Liver (tissue), 9 donors: ENCODE data around the gene MAPRE2. TPM values are rescaled to one million over a fixed set of nuclear protein-coding genes. Genes with fewer than 3 reads are reported as not detected.

Experiments
- DNase-seq: peaks from one replicate; pipeline ENCODE4 v3.0.0-alpha.2; 2017; ENCODE audit warnings: low spot score
- H3K27ac ChIP-seq, 2 donors: one replicate each; pipeline ENCODE4 v1.7.0; 2013; ENCODE audit warnings: inconsistent platforms in 2 of 2, low read length in 2 of 2, control low read depth in 1 of 2, low read depth in 1 of 2, mild to moderate bottlenecking in 1 of 2
- H3K27me3 ChIP-seq, 4 donors: one replicate each; pipeline versions ENCODE4 v1.6.1 to v1.7.0; 2013; ENCODE audit warnings: low read length in 3 of 4, inconsistent platforms in 1 of 4, mild to moderate bottlenecking in 1 of 4, moderate library complexity in 1 of 4; ENCODE audit not compliant: control insufficient read depth in 4 of 4, insufficient read depth in 4 of 4
- H3K36me3 ChIP-seq, 4 donors: one replicate each; pipeline versions ENCODE4 v1.6.1 to v1.7.0; 2013; ENCODE audit warnings: low read length in 3 of 4, mild to moderate bottlenecking in 3 of 4, low read depth in 1 of 4, moderate library complexity in 1 of 4; ENCODE audit not compliant: control insufficient read depth in 4 of 4, insufficient read depth in 3 of 4
- H3K4me1 ChIP-seq, 4 donors: one replicate each; pipeline versions ENCODE4 v1.6.1 to v1.7.0; 2013; ENCODE audit warnings: low read length in 3 of 4, mild to moderate bottlenecking in 3 of 4, moderate library complexity in 1 of 4; ENCODE audit not compliant: control insufficient read depth in 4 of 4, insufficient read depth in 4 of 4
- H3K4me3 ChIP-seq, 3 donors: one replicate each; pipeline versions ENCODE4 v1.6.1 to v1.7.0; 2013; ENCODE audit warnings: low read length in 3 of 3, control low read depth in 1 of 3, low read depth in 1 of 3, mild to moderate bottlenecking in 1 of 3
- H3K9ac ChIP-seq, 2 donors: one replicate each; pipeline ENCODE4 v1.7.0; 2013; ENCODE audit warnings: low read length in 2 of 2, mild to moderate bottlenecking in 2 of 2, moderate library complexity in 2 of 2, control low read depth in 1 of 2, low read depth in 1 of 2
- H3K9me3 ChIP-seq, 4 donors: one replicate each; pipeline versions ENCODE4 v1.6.1 to v1.7.0; 2013; ENCODE audit warnings: low read length in 3 of 4; ENCODE audit not compliant: control insufficient read depth in 4 of 4
- EGR1 ChIP-seq, 2 donors: IDR thresholded peaks; 2 replicates each; pipeline ENCODE4 v1.6.1; 2016 to 2018; ENCODE audit warnings: antibody characterized with exemption in 2 of 2, low read depth in 2 of 2
- FOXA1 ChIP-seq: IDR thresholded peaks from 2 replicates; pipeline ENCODE4 v1.6.1; 2016; ENCODE audit warnings: antibody characterized with exemption
- FOXA2 ChIP-seq: IDR thresholded peaks from 2 replicates; pipeline ENCODE4 v1.6.1; 2016; ENCODE audit warnings: antibody characterized with exemption
- GABPA ChIP-seq, 2 donors: IDR thresholded peaks in 1 of 2; conservative IDR thresholded peaks in 1 of 2; 2 replicates each; pipeline ENCODE4 v1.6.1; 2016; ENCODE audit warnings: antibody characterized with exemption in 2 of 2, mild to moderate bottlenecking in 1 of 2, moderate library complexity in 1 of 2
- HNF4A ChIP-seq, 2 donors: conservative IDR thresholded peaks; 2 replicates each; pipeline ENCODE4 v1.6.1; 2016; ENCODE audit warnings: antibody characterized with exemption in 2 of 2, mild to moderate bottlenecking in 2 of 2
- HNF4G ChIP-seq: IDR thresholded peaks from 2 replicates; pipeline ENCODE4 v1.6.1; 2016; ENCODE audit warnings: antibody characterized with exemption
- JUND ChIP-seq, 2 donors: IDR thresholded peaks; 2 replicates each; pipeline ENCODE4 v1.6.1; 2016; ENCODE audit warnings: antibody characterized with exemption in 2 of 2
- NR2F2 ChIP-seq: IDR thresholded peaks from 2 replicates; pipeline ENCODE4 v1.6.1; 2016; ENCODE audit warnings: antibody characterized with exemption
- RAD21 ChIP-seq, 2 donors: IDR thresholded peaks; 2 replicates each; pipeline ENCODE4 v1.6.1; 2016; ENCODE audit warnings: antibody characterized with exemption in 2 of 2, mild to moderate bottlenecking in 2 of 2
- RXRA ChIP-seq, 2 donors: IDR thresholded peaks; 2 replicates each; pipeline ENCODE4 v1.6.1; 2017 to 2018; ENCODE audit warnings: antibody characterized with exemption in 2 of 2, mild to moderate bottlenecking in 1 of 2
- SP1 ChIP-seq: IDR thresholded peaks from 2 replicates; pipeline ENCODE4 v1.6.1; 2018; ENCODE audit warnings: antibody characterized with exemption, mild to moderate bottlenecking
- TAF1 ChIP-seq: conservative IDR thresholded peaks from 2 replicates; pipeline ENCODE4 v1.6.1; 2016; ENCODE audit warnings: antibody characterized with exemption, mild to moderate bottlenecking
- YY1 ChIP-seq: IDR thresholded peaks from 2 replicates; pipeline ENCODE4 v1.6.1; 2016; ENCODE audit warnings: antibody characterized with exemption, mild to moderate bottlenecking
- WGBS: extraction: QIAGEN DNeasy Blood & Tissue Kit; methylation state at CpG from one replicate; pipeline ENCODE4 v1.1.7; 2013; 5-methylcytosine and 5-hydroxymethylcytosine counted together
- polyA plus RNA-seq, 2 donors: library from polyadenylated mRNA; stranded (reverse) in 1 of 2; unstranded in 1 of 2; fragments of 200-250 nt in 1 of 2; fragments of >200 nt in 1 of 2; fragmentation: Nextera tagmentation in 1 of 2; extraction: Ambion mirVana in 1 of 2; gene quantifications; one replicate each; pipeline versions ENCODE4 v1.2.1 to v1.2.3, GENCODE V29; 2013 to 2015
- total RNA-seq, 2 donors: library from RNA; depleted of rRNA; stranded (reverse); fragments of >200 nt; gene quantifications; one replicate each; pipeline ENCODE4 v1.2.3, GENCODE V29; 2014
- TF ChIP-seq, protein P1 (sequence below): IDR thresholded peaks from 2 replicates; pipeline ENCODE4 v1.6.1; 2016; ENCODE audit warnings: antibody characterized with exemption
- TF ChIP-seq, protein P2 (sequence below): IDR thresholded peaks from 2 replicates; pipeline ENCODE4 v1.6.1; 2016; ENCODE audit warnings: antibody characterized with exemption
- TF ChIP-seq, protein P3 (sequence below): IDR thresholded peaks from 2 replicates; pipeline ENCODE4 v1.6.1; 2016; ENCODE audit warnings: antibody characterized with exemption, mild to moderate bottlenecking
- TF ChIP-seq, protein P4 (sequence below): IDR thresholded peaks from 2 replicates; pipeline ENCODE4 v1.6.1; 2016; ENCODE audit warnings: antibody characterized with exemption
- TF ChIP-seq, protein P5 (sequence below): fragments of 150-350 bp; IDR thresholded peaks from 2 replicates; pipeline ENCODE4 v1.5.1; 2017; ENCODE audit warnings: improper control_type of control experiment, low read depth, low read length; ENCODE audit not compliant: missing input control
- donor health status: healthy.
- donor health status: healthy.
- donor health status: healthy.
- donor health status: healthy.
- donor health status: healthy.

MAPRE2 gene
- total and polyA plus RNA-seq, 4 donors = 7.9 to 12.8 (median 11.0) TPM

DNA sequence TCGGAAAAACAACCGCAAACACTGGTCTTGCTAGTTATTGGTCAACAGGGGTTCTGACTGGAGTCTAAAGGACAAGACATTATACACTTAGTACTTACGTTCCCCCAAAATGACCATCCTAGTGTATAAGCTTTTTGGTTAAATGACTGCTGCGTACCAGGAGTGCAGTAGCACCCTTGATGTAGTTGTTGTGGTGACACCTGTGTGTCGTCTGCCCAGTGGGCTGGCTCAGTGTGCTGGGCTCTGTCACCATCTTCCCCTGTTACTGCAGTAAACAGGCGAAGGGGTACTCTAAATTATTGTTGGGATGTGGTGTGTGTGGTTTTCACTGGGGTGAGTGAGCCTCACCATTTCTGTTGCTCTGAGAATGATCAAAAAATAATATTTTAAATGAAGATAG is 76.2 kb downstream of the MAPRE2 start (continued):
- TF ChIP-seq FOXA1 = no peak
- no peak for TF ChIP-seq RAD21 (IDR thresholded peaks at IDR 0.05)

DNA sequence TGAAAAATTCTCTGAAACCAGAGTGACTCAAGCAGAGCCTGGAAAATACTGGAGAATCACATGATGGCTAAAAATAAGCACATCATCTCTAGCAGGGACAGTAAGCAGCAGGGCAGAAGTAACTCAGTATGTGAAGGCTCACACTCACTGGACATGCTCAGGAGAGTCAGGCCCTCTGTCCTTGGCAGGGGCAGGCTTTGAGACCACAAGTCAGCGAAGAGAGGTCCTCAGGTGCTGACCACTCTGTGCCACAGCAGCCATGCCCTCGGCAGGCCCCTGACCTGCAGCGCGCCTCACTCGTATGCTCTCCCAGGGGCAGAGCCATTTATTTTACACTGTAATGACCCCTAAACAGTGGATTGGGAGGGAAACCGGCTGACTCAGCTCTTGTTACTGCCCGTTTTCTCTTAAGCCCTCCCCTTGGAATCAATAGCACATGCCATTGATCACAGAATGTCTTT is 76.8 kb downstream of the MAPRE2 start:
- Histone ChIP-seq H3K4me3 (peak overlapping the region; percentile 34 to 39 (median 35)), H3K9me3 (no peaks in the 10 kb centered on the region), H3K36me3 (no peaks in the 10 kb centered on the region), H3K4me1 (peaks cover 5 to 46% (median 37%) of the 10 kb centered on the region in 4 donors), H3K27ac (peak overlapping the region; percentile 85 to 93), H3K9ac (peak overlapping the region in 1 of 2 donors; percentile 40), H3K27me3 (no peaks in the 10 kb centered on the region)
- 27% methylated on average over 7 of the region's 7 CpGs for WGBS
- TF ChIP-seq FOXA1 (no peak), JUND (IDR thresholded peaks at IDR 0.05) (peak in 1 of 2 donors; percentile 13), RAD21 (IDR thresholded peaks at IDR 0.05) (peak in 1 of 2 donors; percentile 35), RXRA (IDR thresholded peaks at IDR 0.05) (peak; percentile 49 to 64), EGR1 (IDR thresholded peaks at IDR 0.05; ENCODE audit: low read depth in 2 of 2) (no peak), FOXA2 (no peak), SP1 (peak; percentile 48), YY1 (peak; percentile 60), HNF4G (no peak), GABPA (IDR thresholded peaks at IDR 0.05 in 1 of 2, conservative IDR thresholded peaks at IDR 0.05 in 1 of 2) (no peak), NR2F2 (no peak), HNF4A (conservative IDR thresholded peaks at IDR 0.05) (peak; percentile 20 to 34), TAF1 (no peak)
- TF ChIP-seq, protein P1, sequence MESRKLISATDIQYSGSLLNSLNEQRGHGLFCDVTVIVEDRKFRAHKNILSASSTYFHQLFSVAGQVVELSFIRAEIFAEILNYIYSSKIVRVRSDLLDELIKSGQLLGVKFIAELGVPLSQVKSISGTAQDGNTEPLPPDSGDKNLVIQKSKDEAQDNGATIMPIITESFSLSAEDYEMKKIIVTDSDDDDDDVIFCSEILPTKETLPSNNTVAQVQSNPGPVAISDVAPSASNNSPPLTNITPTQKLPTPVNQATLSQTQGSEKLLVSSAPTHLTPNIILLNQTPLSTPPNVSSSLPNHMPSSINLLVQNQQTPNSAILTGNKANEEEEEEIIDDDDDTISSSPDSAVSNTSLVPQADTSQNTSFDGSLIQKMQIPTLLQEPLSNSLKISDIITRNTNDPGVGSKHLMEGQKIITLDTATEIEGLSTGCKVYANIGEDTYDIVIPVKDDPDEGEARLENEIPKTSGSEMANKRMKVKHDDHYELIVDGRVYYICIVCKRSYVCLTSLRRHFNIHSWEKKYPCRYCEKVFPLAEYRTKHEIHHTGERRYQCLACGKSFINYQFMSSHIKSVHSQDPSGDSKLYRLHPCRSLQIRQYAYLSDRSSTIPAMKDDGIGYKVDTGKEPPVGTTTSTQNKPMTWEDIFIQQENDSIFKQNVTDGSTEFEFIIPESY = no peak
- TF ChIP-seq, protein P2, sequence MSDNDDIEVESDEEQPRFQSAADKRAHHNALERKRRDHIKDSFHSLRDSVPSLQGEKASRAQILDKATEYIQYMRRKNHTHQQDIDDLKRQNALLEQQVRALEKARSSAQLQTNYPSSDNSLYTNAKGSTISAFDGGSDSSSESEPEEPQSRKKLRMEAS = no peak
- TF ChIP-seq, protein P3, sequence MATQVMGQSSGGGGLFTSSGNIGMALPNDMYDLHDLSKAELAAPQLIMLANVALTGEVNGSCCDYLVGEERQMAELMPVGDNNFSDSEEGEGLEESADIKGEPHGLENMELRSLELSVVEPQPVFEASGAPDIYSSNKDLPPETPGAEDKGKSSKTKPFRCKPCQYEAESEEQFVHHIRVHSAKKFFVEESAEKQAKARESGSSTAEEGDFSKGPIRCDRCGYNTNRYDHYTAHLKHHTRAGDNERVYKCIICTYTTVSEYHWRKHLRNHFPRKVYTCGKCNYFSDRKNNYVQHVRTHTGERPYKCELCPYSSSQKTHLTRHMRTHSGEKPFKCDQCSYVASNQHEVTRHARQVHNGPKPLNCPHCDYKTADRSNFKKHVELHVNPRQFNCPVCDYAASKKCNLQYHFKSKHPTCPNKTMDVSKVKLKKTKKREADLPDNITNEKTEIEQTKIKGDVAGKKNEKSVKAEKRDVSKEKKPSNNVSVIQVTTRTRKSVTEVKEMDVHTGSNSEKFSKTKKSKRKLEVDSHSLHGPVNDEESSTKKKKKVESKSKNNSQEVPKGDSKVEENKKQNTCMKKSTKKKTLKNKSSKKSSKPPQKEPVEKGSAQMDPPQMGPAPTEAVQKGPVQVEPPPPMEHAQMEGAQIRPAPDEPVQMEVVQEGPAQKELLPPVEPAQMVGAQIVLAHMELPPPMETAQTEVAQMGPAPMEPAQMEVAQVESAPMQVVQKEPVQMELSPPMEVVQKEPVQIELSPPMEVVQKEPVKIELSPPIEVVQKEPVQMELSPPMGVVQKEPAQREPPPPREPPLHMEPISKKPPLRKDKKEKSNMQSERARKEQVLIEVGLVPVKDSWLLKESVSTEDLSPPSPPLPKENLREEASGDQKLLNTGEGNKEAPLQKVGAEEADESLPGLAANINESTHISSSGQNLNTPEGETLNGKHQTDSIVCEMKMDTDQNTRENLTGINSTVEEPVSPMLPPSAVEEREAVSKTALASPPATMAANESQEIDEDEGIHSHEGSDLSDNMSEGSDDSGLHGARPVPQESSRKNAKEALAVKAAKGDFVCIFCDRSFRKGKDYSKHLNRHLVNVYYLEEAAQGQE = peak; percentile 44
- TF ChIP-seq, protein P4, sequence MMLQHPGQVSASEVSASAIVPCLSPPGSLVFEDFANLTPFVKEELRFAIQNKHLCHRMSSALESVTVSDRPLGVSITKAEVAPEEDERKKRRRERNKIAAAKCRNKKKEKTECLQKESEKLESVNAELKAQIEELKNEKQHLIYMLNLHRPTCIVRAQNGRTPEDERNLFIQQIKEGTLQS = no peak
- TF ChIP-seq, protein P5, sequence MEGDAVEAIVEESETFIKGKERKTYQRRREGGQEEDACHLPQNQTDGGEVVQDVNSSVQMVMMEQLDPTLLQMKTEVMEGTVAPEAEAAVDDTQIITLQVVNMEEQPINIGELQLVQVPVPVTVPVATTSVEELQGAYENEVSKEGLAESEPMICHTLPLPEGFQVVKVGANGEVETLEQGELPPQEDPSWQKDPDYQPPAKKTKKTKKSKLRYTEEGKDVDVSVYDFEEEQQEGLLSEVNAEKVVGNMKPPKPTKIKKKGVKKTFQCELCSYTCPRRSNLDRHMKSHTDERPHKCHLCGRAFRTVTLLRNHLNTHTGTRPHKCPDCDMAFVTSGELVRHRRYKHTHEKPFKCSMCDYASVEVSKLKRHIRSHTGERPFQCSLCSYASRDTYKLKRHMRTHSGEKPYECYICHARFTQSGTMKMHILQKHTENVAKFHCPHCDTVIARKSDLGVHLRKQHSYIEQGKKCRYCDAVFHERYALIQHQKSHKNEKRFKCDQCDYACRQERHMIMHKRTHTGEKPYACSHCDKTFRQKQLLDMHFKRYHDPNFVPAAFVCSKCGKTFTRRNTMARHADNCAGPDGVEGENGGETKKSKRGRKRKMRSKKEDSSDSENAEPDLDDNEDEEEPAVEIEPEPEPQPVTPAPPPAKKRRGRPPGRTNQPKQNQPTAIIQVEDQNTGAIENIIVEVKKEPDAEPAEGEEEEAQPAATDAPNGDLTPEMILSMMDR = no peak
- no peak for DNase-seq
